BJ (cell line): Measurements from ENCODE around the gene STK39. TPM values are rescaled to one million over a fixed set of nuclear protein-coding genes. Genes with fewer than 3 reads are reported as not detected.

Source experiments
- CTCF ChIA-PET: fragments of 350-600 bp; formaldehyde crosslinking; extraction: SDS; loops from one replicate; lab custom pipeline; 2021; ENCODE audit warnings: antibody characterized with exemption, inconsistent platforms; lab: Yijun Ruan, JAX
- POLR2A ChIA-PET: fragments of 300-600 bp; sonication (Branson Sonifier 250); formaldehyde crosslinking; extraction: SDS; loops from one replicate; lab custom pipeline; 2021; ENCODE audit warnings: antibody characterized with exemption; lab: Charles Lee
- DNase-seq: peaks from one replicate; pipeline ENCODE4 v3.0.0-alpha.2; 2011; ENCODE audit warnings: low read depth
- H3K27me3 ChIP-seq: 2 replicates; pipeline ENCODE4 v1.6.0; 2011; ENCODE audit warnings: low read length; ENCODE audit not compliant: control insufficient read depth, insufficient read depth
- H3K36me3 ChIP-seq: 2 replicates; pipeline ENCODE4 v1.5.1; 2011; ENCODE audit warnings: low read length; ENCODE audit not compliant: control insufficient read depth, insufficient read depth
- H3K4me3 ChIP-seq: 2 replicates; pipeline ENCODE4 v1.5.1; 2011; ENCODE audit warnings: low read depth, mild to moderate bottlenecking, control low read depth, low read length
- CTCF ChIP-seq: IDR thresholded peaks from 2 replicates; pipeline ENCODE4 v1.5.1; 2011; ENCODE audit warnings: low read depth, mild to moderate bottlenecking, control low read depth, inconsistent platforms, low read length, moderate library complexity; ENCODE audit not compliant: insufficient read depth
- polyA plus RNA-seq: library from polyadenylated mRNA; depleted of rRNA; stranded (reverse); fragments of >200 nt; gene quantifications from 2 replicates; pipeline ENCODE4 v1.2.3, GENCODE V29; 2011

The STK39 gene
- polyA plus RNA-seq, 1 experiment, result 7.6 TPM

- no peak for DNase-seq
- ChIA-PET CTCF (no interaction called here), POLR2A (no interaction called here)
- Histone ChIP-seq H3K4me3 (no peak overlapping the region), H3K36me3 (peaks cover 1% of the 10 kb centered on the region), H3K27me3 (no peaks in the 10 kb centered on the region)
- no peak for TF ChIP-seq CTCF
Measured at GRCh38 chr2:168053676-168054075, 193.7 kb downstream of the STK39 start.

GRCh38 chr2:168052773-168053172, 194.6 kb downstream of the STK39 start:
- no peak for TF ChIP-seq CTCF
- DNase-seq, result no peak
- POLR2A ChIA-PET, result no interaction called here
- H3K27me3 ChIP-seq, result no peaks in the 10 kb centered on the region
- CTCF ChIA-PET, result interaction anchor here (1.0 to 1.2 kb wide), 2 partner anchors 10 to 19 kb away, joined by 3 to 4 read pairs; no protein-coding TSS in a partner anchor
- H3K36me3 ChIP-seq, result peaks cover 1% of the 10 kb centered on the region
- no peak overlapping the region for H3K4me3 ChIP-seq

GRCh38 chr2:168050377-168050776, 197.0 kb downstream of the STK39 start:
- DNase-seq, result no peak
- CTCF ChIA-PET, result interaction anchor here (0.6 to 2.0 kb wide), 3 partner anchors 17 to 40 kb away, joined by 3 to 6 read pairs (median 3); no protein-coding TSS in a partner anchor
- peaks cover 3% of the 10 kb centered on the region for H3K36me3 ChIP-seq
- no peak for TF ChIP-seq CTCF
- no peaks in the 10 kb centered on the region for H3K27me3 ChIP-seq
- no peak overlapping the region for H3K4me3 ChIP-seq
- POLR2A ChIA-PET, result no interaction called here

- TF ChIP-seq CTCF, result no peak
- Histone ChIP-seq H3K36me3 (peaks cover 3% of the 10 kb centered on the region), H3K4me3 (no peak overlapping the region), H3K27me3 (no peaks in the 10 kb centered on the region)
- DNase-seq, result no peak
- CTCF ChIA-PET, result interaction anchor here (0.8 to 2.0 kb wide), 2 partner anchors 17 to 40 kb away, joined by 3 to 6 read pairs; no protein-coding TSS in a partner anchor
- POLR2A ChIA-PET, result no interaction called here
Measured at GRCh38 chr2:168049609-168050008, 197.8 kb downstream of the STK39 start.

- ChIA-PET POLR2A (no interaction called here), CTCF (interaction anchor here (0.6 kb wide), 1 partner anchor 97 kb away, joined by 3 read pairs; no protein-coding TSS in a partner anchor)
- Histone ChIP-seq H3K27me3 (no peaks in the 10 kb centered on the region), H3K36me3 (peaks cover 3% of the 10 kb centered on the region), H3K4me3 (no peak overlapping the region)
- TF ChIP-seq CTCF, result no peak
- no peak for DNase-seq
Measured at GRCh38 chr2:168047091-168047690, 200.2 kb downstream of the STK39 start.
